Fibroblast of lung (primary cell): ENCODE results near the gene FNDC3B.

Experiments
- EZH2 ChIP-seq: IDR thresholded peaks from 2 replicates; pipeline ENCODE4 v1.5.1; 2012; ENCODE audit warnings: low read length, control low read depth, mild to moderate bottlenecking; ENCODE audit errors: missing control alignments
- TF ChIP-seq, protein P1 (sequence below), 2 donors: IDR thresholded peaks in 1 of 2; conservative IDR thresholded peaks in 1 of 2; 1 replicate in 1 of 2; 2 replicates in 1 of 2; pipeline ENCODE4 v1.5.1; 2011 to 2012; ENCODE audit warnings: low read length in 2 of 2, control low read depth in 1 of 2, inconsistent platforms in 1 of 2, low read depth in 1 of 2, mild to moderate bottlenecking in 1 of 2

DNA sequence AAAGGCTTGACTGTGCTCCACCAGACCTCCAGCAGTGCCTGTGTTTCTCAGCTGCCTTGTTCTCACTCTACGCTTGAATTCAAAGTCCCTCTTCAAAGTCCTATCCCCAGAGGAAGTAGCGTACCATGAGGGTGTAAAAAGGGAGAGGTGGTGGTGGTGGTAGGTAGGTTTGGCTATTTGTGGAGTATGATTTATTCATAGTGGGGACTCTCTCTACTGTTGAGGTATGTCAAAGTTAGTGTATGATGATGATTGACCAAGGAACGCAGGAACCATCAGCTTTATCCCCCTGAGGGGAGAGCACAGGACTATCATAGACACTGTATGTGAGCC lies 271.0 kb downstream of the FNDC3B start:
- TF ChIP-seq, protein P1, sequence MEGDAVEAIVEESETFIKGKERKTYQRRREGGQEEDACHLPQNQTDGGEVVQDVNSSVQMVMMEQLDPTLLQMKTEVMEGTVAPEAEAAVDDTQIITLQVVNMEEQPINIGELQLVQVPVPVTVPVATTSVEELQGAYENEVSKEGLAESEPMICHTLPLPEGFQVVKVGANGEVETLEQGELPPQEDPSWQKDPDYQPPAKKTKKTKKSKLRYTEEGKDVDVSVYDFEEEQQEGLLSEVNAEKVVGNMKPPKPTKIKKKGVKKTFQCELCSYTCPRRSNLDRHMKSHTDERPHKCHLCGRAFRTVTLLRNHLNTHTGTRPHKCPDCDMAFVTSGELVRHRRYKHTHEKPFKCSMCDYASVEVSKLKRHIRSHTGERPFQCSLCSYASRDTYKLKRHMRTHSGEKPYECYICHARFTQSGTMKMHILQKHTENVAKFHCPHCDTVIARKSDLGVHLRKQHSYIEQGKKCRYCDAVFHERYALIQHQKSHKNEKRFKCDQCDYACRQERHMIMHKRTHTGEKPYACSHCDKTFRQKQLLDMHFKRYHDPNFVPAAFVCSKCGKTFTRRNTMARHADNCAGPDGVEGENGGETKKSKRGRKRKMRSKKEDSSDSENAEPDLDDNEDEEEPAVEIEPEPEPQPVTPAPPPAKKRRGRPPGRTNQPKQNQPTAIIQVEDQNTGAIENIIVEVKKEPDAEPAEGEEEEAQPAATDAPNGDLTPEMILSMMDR (conservative IDR thresholded peaks at IDR 0.05 in 1 of 2, IDR thresholded peaks at IDR 0.05 in 1 of 2; ENCODE audit: low read depth in 1 of 2, low read length in 2 of 2): no peak
- no peak for TF ChIP-seq EZH2
